Hepatocyte (in vitro differentiated cells): ENCODE measurements around the gene LEKR1. TPM values are rescaled to one million over a fixed set of nuclear protein-coding genes. Genes with fewer than 3 reads are reported as not detected.

Experiments used
- DNase-seq: peaks from one replicate; pipeline ENCODE4 v3.0.0-alpha.2; 2016; ENCODE audit warnings: low spot score
- H2AFZ ChIP-seq: fragments of 200-600 bp; sonication (generic); 2 replicates; pipeline ENCODE4 v1.6.0; 2016; ENCODE audit warnings: antibody characterized with exemption, mild to moderate bottlenecking
- H3K27ac ChIP-seq: fragments of 200-600 bp; sonication (generic); 2 replicates; pipeline ENCODE4 v1.5.1; 2016; ENCODE audit warnings: mild to moderate bottlenecking
- H3K27me3 ChIP-seq: fragments of 200-600 bp; sonication (generic); 2 replicates; pipeline ENCODE4 v1.6.1; 2016
- H3K36me3 ChIP-seq: fragments of 200-600 bp; sonication (generic); replicated peaks from 2 replicates; pipeline ENCODE4 v1.5.1; 2016; ENCODE audit warnings: low read depth; ENCODE audit not compliant: insufficient read depth
- H3K4me1 ChIP-seq: fragments of 200-600 bp; sonication (generic); 2 replicates; pipeline ENCODE4 v1.5.1; 2016; ENCODE audit warnings: mild to moderate bottlenecking, moderate library complexity; ENCODE audit not compliant: insufficient read depth
- H3K4me2 ChIP-seq: fragments of 200-600 bp; sonication (generic); 2 replicates; pipeline ENCODE4 v1.6.0; 2016
- H3K4me3 ChIP-seq: fragments of 200-600 bp; sonication (generic); 2 replicates; pipeline ENCODE4 v1.5.1; 2016; ENCODE audit warnings: mild to moderate bottlenecking
- H3K79me2 ChIP-seq: fragments of 200-600 bp; sonication (generic); 2 replicates; pipeline ENCODE4 v1.6.0; 2017; ENCODE audit warnings: mild to moderate bottlenecking
- H3K9me2 ChIP-seq: fragments of 200-600 bp; sonication (generic); replicated peaks from 2 replicates; pipeline ENCODE4 v1.6.0; 2017; ENCODE audit warnings: mild to moderate bottlenecking; ENCODE audit not compliant: insufficient read depth
- H3K9me3 ChIP-seq: fragments of 200-600 bp; sonication (generic); 2 replicates; pipeline ENCODE4 v1.5.1; 2016; ENCODE audit warnings: low read depth, mild to moderate bottlenecking
- H4K20me1 ChIP-seq: fragments of 200-600 bp; sonication (generic); 2 replicates; pipeline ENCODE4 v1.6.0; 2016; ENCODE audit warnings: mild to moderate bottlenecking; ENCODE audit not compliant: insufficient read depth, poor library complexity, severe bottlenecking
- EZH2 ChIP-seq: fragments of 200-600 bp; sonication (generic); IDR thresholded peaks from 2 replicates; pipeline ENCODE4 v1.6.1; 2016; ENCODE audit warnings: antibody characterized with exemption, mild to moderate bottlenecking, borderline replicate concordance
- EZH2phosphoT487 ChIP-seq: fragments of 200-600 bp; sonication (generic); IDR thresholded peaks from one replicate; pipeline ENCODE4 v1.6.1; 2018; ENCODE audit warnings: antibody characterized with exemption, mild to moderate bottlenecking, low read depth, moderate library complexity; ENCODE audit not compliant: unreplicated experiment, severe bottlenecking
- WGBS: methylation state at CpG from one replicate; pipeline ENCODE4 v1.1.6; 2016; ENCODE audit warnings: low lambda C conversion rate; ENCODE audit errors: missing lambda C conversion rate; 5-methylcytosine and 5-hydroxymethylcytosine counted together
- polyA plus RNA-seq: library from polyadenylated mRNA; unstranded; fragments of >200 nt; fragmentation: Nextera tagmentation; extraction: Ambion mirVana; gene quantifications from 2 replicates; pipeline ENCODE4 v1.2.1, GENCODE V29; 2016
- total RNA-seq: library from RNA; depleted of rRNA; stranded (reverse); fragments of >200 nt; gene quantifications from 2 replicates; pipeline ENCODE4 v1.2.3, GENCODE V29; 2014
- TF ChIP-seq, protein P1 (sequence below): fragments of 200-600 bp; sonication (generic); IDR thresholded peaks from 2 replicates; pipeline ENCODE4 v1.5.1; 2016; ENCODE audit warnings: antibody characterized with exemption, mild to moderate bottlenecking; ENCODE audit not compliant: poor library complexity

Gene LEKR1
- total and polyA plus RNA-seq, 2 experiments from 2014 or later = 1.1 to 2.1 TPM

DNA sequence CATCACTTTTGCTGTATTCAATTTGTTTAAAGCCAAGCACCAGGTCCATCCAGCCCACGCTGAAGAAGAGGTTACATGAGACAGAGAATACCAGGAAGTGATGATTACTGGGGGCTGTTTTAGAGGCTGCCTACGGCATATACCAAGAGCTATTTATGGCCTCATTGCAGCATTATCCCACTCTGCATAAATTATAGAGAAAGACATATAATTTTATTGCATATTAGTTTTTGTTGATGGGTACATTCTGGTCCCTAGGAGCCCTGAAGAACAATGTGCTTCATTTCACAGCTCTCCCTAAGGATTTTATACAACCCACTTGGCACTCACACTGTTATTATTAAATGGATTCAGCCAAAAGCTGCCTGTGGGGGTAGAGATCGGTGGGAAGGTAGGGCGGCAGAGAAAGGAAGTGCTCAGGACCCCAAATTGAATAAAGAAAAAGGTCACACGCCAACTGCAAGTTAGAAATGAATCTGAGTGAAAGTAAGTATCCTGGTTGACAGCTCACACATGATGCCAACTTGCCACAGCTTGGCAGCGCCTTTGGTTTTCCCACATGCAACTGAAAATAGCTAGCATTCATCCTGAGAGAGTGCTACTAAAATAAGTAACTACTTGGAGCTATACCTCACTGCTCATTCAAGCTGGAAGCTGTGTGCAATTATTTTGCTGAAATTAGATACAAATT, 260.1 kb downstream of the LEKR1 start:
- no peaks in the 10 kb centered on the region for H3K27me3 ChIP-seq
- no peaks in the 10 kb centered on the region for H4K20me1 ChIP-seq
- H3K4me1 ChIP-seq = peaks cover 29% of the 10 kb centered on the region
- H2AFZ ChIP-seq = no peak overlapping the region
- no peaks in the 10 kb centered on the region for H3K9me3 ChIP-seq
- peak overlapping the region; percentile 98 for H3K27ac ChIP-seq
- no peak for DNase-seq
- H3K79me2 ChIP-seq = no peaks in the 10 kb centered on the region
- H3K36me3 ChIP-seq = no peaks in the 10 kb centered on the region
- TF ChIP-seq EZH2phosphoT487 (no peak), EZH2 (no peak)
- TF ChIP-seq, protein P1, sequence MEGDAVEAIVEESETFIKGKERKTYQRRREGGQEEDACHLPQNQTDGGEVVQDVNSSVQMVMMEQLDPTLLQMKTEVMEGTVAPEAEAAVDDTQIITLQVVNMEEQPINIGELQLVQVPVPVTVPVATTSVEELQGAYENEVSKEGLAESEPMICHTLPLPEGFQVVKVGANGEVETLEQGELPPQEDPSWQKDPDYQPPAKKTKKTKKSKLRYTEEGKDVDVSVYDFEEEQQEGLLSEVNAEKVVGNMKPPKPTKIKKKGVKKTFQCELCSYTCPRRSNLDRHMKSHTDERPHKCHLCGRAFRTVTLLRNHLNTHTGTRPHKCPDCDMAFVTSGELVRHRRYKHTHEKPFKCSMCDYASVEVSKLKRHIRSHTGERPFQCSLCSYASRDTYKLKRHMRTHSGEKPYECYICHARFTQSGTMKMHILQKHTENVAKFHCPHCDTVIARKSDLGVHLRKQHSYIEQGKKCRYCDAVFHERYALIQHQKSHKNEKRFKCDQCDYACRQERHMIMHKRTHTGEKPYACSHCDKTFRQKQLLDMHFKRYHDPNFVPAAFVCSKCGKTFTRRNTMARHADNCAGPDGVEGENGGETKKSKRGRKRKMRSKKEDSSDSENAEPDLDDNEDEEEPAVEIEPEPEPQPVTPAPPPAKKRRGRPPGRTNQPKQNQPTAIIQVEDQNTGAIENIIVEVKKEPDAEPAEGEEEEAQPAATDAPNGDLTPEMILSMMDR = no peak
- no peak overlapping the region for H3K4me2 ChIP-seq
- 88% methylated on average over 6 of the region's 6 CpGs for WGBS
- no peak overlapping the region for H3K4me3 ChIP-seq
- no peaks in the 10 kb centered on the region for H3K9me2 ChIP-seq

- Histone ChIP-seq H3K4me1 (peaks cover 29% of the 10 kb centered on the region), H3K9me2 (no peaks in the 10 kb centered on the region), H3K9me3 (no peaks in the 10 kb centered on the region), H4K20me1 (no peaks in the 10 kb centered on the region), H3K27me3 (no peaks in the 10 kb centered on the region), H3K36me3 (no peaks in the 10 kb centered on the region), H3K27ac (peak overlapping the region; percentile 98), H2AFZ (no peak overlapping the region), H3K79me2 (no peaks in the 10 kb centered on the region), H3K4me3 (no peak overlapping the region), H3K4me2 (no peak overlapping the region)
- TF ChIP-seq EZH2 = no peak
- TF ChIP-seq, protein P1 = no peak
- no peak for TF ChIP-seq EZH2phosphoT487
- 90% methylated on average over 3 of the region's 3 CpGs for WGBS
- no peak for DNase-seq
Observed at GRCh38 chr3:157086775-157087174, 260.6 kb downstream of the LEKR1 start.

DNA sequence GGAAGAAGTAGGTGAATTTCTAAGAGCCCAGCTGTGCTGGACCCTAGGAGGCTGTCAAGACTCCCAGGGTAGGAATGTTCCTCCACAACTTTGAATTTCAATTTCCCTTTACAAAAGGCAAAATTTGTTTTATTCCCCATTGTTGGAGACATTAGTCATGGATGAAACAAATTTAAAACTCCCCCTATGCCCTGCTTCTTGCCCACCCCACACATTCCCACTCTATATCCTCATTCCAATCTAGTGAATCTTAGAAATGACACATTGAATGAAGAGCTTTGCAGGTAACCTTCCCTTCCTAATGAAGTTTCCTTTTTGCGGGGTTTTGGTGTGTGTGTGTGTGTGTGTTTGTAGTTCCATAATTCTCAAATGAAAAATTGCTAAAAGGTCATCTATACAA, 261.2 kb downstream of the LEKR1 start:
- no peaks in the 10 kb centered on the region for H3K9me2 ChIP-seq
- H3K27me3 ChIP-seq = no peaks in the 10 kb centered on the region
- peaks cover 25% of the 10 kb centered on the region for H3K4me1 ChIP-seq
- H3K9me3 ChIP-seq = no peaks in the 10 kb centered on the region
- H2AFZ ChIP-seq = no peak overlapping the region
- H4K20me1 ChIP-seq = no peaks in the 10 kb centered on the region
- H3K79me2 ChIP-seq = no peaks in the 10 kb centered on the region
- H3K36me3 ChIP-seq = no peaks in the 10 kb centered on the region
- WGBS = 84% methylated on average over 1 of the region's 1 CpG
- H3K4me3 ChIP-seq = no peak overlapping the region
- H3K27ac ChIP-seq = peak overlapping the region; percentile 98
- no peak for TF ChIP-seq EZH2phosphoT487
- TF ChIP-seq, protein P1 = no peak
- TF ChIP-seq EZH2 = no peak
- no peak for DNase-seq
- peak overlapping the region; percentile 75 for H3K4me2 ChIP-seq
